Left ventricle myocardium inferior (tissue), 1 donor: Measurements from ENCODE around the gene ANXA2. TPM values are rescaled to one million over a fixed set of nuclear protein-coding genes. Genes with fewer than 3 reads are reported as not detected.

ENCODE experiments used
- DNase-seq: peaks from one replicate; pipeline ENCODE4 v3.0.0-alpha.2; 2020
- H3K27ac ChIP-seq: fragments of 200-600 bp; replicated peaks from 2 replicates; pipeline ENCODE4 v1.8.0; 2021
- H3K27me3 ChIP-seq: fragments of 200-600 bp; 2 replicates; pipeline ENCODE4 v1.8.0; 2021; ENCODE audit warnings: low read depth
- H3K36me3 ChIP-seq: fragments of 200-600 bp; 2 replicates; pipeline ENCODE4 v1.8.0; 2021
- H3K4me1 ChIP-seq: fragments of 200-600 bp; 2 replicates; pipeline ENCODE4 v1.8.0; 2021
- H3K4me3 ChIP-seq: fragments of 200-600 bp; 2 replicates; pipeline ENCODE4 v1.8.0; 2021; ENCODE audit warnings: mild to moderate bottlenecking, moderate library complexity
- H3K9me3 ChIP-seq: fragments of 200-600 bp; replicated peaks from 2 replicates; pipeline ENCODE4 v1.8.0; 2021
- CTCF ChIP-seq: fragments of 200-600 bp; IDR thresholded peaks from 2 replicates; pipeline ENCODE4 v1.8.0; 2021; ENCODE audit warnings: antibody characterized with exemption, mild to moderate bottlenecking, borderline replicate concordance
- intact Hi-C: fragments of 100-400 bp; cut with micrococcal nuclease; formaldehyde crosslinking; loops from one replicate; pipeline ENCODE4 v1.11.0; 2022
- total RNA-seq: library from RNA; stranded (reverse); fragmentation: NEBNext Ultra II Directional; extraction: Animal tissue kit (Norgen Biotek cat#: 25700); gene quantifications from one replicate; pipeline ENCODE4 v1.2.1, GENCODE V29; 2021
- donor health status: DM: no; HTN: yes; CAD: no; lungs with severe emphysema.

Gene ANXA2
- total RNA-seq, 1 donor from 2014 or later, result 123 TPM

GRCh38 chr15:60356832-60357231 is 41.0 kb downstream of the ANXA2 start:
- DNase-seq, result no peak
- intact Hi-C loops, result loop anchor here (10.0 kb wide), 1 partner anchor 88 kb away; no protein-coding TSS in a partner anchor
- no peaks in the 10 kb centered on the region for H3K27me3 ChIP-seq
- H3K4me1 ChIP-seq, result peaks cover 46% of the 10 kb centered on the region
- peaks cover 90% of the 10 kb centered on the region for H3K36me3 ChIP-seq
- H3K27ac ChIP-seq, result no peak overlapping the region
- no peak overlapping the region for H3K4me3 ChIP-seq
- H3K9me3 ChIP-seq, result no peaks in the 10 kb centered on the region
- no peak for TF ChIP-seq CTCF

- H3K27ac ChIP-seq, result no peak overlapping the region
- H3K36me3 ChIP-seq, result peaks cover 92% of the 10 kb centered on the region
- H3K4me1 ChIP-seq, result peaks cover 36% of the 10 kb centered on the region
- no peak overlapping the region for H3K4me3 ChIP-seq
- intact Hi-C loops, result loop anchor here (10.0 kb wide), 1 partner anchor 89 kb away; no protein-coding TSS in a partner anchor
- no peak for TF ChIP-seq CTCF
- no peak for DNase-seq
- no peaks in the 10 kb centered on the region for H3K9me3 ChIP-seq
- no peaks in the 10 kb centered on the region for H3K27me3 ChIP-seq
Observed at GRCh38 chr15:60355148-60355857, 42.5 kb downstream of the ANXA2 start.

DNA sequence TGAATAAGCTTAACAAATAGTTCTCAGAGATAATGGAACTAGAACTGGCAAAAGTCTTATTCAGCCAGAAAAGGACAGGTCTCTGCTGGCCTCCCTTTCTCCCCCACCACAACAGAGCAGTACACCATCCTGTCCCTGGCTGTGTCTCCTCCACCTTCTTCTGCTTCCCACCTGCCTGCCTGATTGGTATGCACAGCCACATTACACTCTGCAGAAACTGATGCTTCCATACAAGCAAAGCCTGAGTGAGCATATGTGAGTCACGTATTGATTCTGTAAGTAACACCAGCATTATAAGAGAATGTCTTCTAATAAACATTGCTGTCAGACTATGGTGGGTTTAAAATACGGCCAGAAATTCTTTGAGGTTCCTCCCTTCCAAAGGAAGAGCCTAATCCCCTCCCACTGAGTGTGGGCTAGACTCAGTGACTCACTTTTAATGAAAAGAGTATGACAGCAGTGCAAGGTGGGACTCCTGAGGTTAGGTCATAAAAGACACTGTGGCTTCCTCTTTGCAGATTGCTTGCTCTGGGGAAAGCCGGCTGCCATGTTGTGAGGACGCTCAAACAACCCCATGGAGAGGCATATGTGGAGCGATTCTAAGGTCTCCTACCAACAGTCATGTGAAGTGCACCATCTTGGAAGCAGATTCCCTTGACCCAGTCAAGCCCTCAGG is 44.4 kb downstream of the ANXA2 start:
- Histone ChIP-seq H3K4me1 (peaks cover 17% of the 10 kb centered on the region), H3K27me3 (no peaks in the 10 kb centered on the region), H3K9me3 (no peaks in the 10 kb centered on the region), H3K27ac (no peak overlapping the region), H3K36me3 (peaks cover 91% of the 10 kb centered on the region), H3K4me3 (no peak overlapping the region)
- DNase-seq, result no peak
- no peak for TF ChIP-seq CTCF
- intact Hi-C loops, result loop anchor here (10.0 kb wide), 1 partner anchor 91 kb away; no protein-coding TSS in a partner anchor

DNA sequence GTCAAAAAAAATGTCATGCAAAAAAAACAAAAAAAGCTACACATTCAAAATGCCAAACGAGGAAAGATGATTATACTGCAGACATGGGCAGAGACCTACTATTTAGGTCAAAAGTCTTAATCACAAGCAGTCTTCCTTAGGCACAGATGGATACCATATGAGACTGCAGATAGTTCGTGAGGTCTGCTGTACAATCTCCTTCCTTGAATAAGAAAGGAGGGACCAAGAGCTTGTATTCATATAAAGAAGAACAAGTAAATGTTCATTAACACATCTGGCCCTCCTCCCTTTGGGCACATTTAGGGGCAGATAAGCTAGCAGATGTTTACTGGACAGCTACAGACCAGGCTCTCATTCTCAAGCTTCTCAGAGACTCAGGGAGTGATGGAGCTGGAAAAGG is 45.3 kb downstream of the ANXA2 start:
- H3K36me3 ChIP-seq, result peaks cover 91% of the 10 kb centered on the region
- peaks cover 17% of the 10 kb centered on the region for H3K4me1 ChIP-seq
- H3K27ac ChIP-seq, result no peak overlapping the region
- DNase-seq, result no peak
- H3K4me3 ChIP-seq, result no peak overlapping the region
- no peaks in the 10 kb centered on the region for H3K9me3 ChIP-seq
- TF ChIP-seq CTCF, result no peak
- no peaks in the 10 kb centered on the region for H3K27me3 ChIP-seq
- intact Hi-C loops, result loop anchor here (10.0 kb wide), 1 partner anchor 92 kb away; no protein-coding TSS in a partner anchor

DNA sequence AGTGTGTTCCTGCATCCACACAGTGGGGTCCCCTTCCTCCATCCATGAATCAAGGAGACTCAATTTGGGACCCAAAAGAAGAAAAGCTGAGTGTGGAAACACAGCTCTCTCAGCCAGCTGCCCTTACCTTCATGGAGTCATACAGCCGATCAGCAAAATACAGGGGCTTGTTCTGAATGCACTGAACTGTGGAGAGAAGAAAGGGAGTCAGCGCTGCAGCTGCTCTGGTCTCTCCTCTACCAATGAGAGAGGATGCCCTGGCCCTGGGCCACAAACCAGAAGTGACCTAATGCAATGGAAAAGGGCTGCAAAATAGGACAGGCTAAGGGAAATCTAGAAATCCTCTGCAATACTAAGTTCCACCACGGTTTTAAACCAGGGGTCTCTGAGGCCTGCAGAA is 46.7 kb downstream of the ANXA2 start:
- no peaks in the 10 kb centered on the region for H3K27me3 ChIP-seq
- no peak overlapping the region for H3K27ac ChIP-seq
- H3K9me3 ChIP-seq, result no peaks in the 10 kb centered on the region
- H3K36me3 ChIP-seq, result peaks cover 91% of the 10 kb centered on the region
- intact Hi-C loops, result loop anchor here (10.0 kb wide), 1 partner anchor 94 kb away; no protein-coding TSS in a partner anchor
- H3K4me1 ChIP-seq, result peaks cover 11% of the 10 kb centered on the region
- TF ChIP-seq CTCF, result no peak
- no peak overlapping the region for H3K4me3 ChIP-seq
- no peak for DNase-seq
